ENCODE measurements around the gene BRI3.

DNA sequence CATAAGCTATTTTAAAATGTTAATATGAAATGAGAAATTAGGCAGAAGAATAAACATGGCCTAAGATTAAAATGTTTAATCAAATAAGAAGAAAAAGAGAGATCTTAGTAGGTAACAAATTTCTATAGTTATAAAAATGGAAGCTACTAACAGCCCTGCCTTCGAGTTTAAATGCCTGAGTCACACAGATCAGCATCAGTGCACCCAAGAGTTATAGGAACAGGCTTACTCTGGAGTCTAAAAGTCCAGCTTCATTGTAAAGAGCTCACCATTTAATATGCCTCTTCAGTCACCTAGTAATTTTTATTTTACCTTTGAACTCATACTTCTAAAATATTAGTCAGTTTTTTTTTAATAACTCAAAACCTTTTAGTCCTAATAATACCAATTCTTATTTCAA lies 52.6 kb downstream of the BRI3 start:
- TF ChIP-seq EZH2 (IDR thresholded peaks at IDR 0.05; ENCODE audit: low read length), result no peak
- no peak for TF ChIP-seq CTCF (optimal IDR thresholded peaks at IDR 0.05 in 1 of 3, IDR thresholded peaks at IDR 0.05 in 1 of 3, conservative IDR thresholded peaks at IDR 0.05 in 1 of 3; ENCODE audit: extremely low read depth in 1 of 3, insufficient read depth in 2 of 3, low read length in 3 of 3)
